Adrenal gland (tissue), 12 donors: Measurements from ENCODE around the gene IGSF5. TPM values are rescaled to one million over a fixed set of nuclear protein-coding genes. Genes with fewer than 3 reads are reported as not detected.

Source experiments
- DNase-seq, 7 donors: peaks; one replicate each; pipeline ENCODE4 v3.0.0-alpha.2; 2019 to 2020
- H3K27ac ChIP-seq, 5 donors: fragments of 200-600 bp; sonication (generic) in 4 of 5; 1 replicate in 3 of 5; 2 replicates in 2 of 5; pipeline versions ENCODE4 v1.5.1 to v1.8.0; 2016 to 2020; ENCODE audit warnings: mild to moderate bottlenecking in 1 of 5
- H3K27me3 ChIP-seq: fragments of 200-600 bp; 2 replicates; pipeline ENCODE4 v1.8.0; 2021
- H3K36me3 ChIP-seq, 2 donors: fragments of 200-600 bp; replicated peaks in 1 of 2; 1 replicate in 1 of 2; 2 replicates in 1 of 2; pipeline versions ENCODE4 v1.5.1 to v1.8.0; 2018 to 2022
- H3K4me1 ChIP-seq, 2 donors: fragments of 200-600 bp; replicated peaks in 1 of 2; 1 replicate in 1 of 2; 2 replicates in 1 of 2; pipeline versions ENCODE4 v1.5.1 to v1.8.0; 2018 to 2021
- H3K4me3 ChIP-seq, 4 donors: fragments of 200-600 bp; sonication (generic) in 3 of 4; one replicate each; pipeline ENCODE4 v1.5.1; 2016 to 2018
- H3K9me3 ChIP-seq, 3 donors: fragments of 200-600 bp; sonication (generic) in 1 of 3; replicated peaks in 1 of 3; 1 replicate in 2 of 3; 2 replicates in 1 of 3; pipeline versions ENCODE4 v1.5.1 to v1.8.0; 2016 to 2021
- POLR2A ChIP-seq, 2 donors: fragments of 450-650 bp; IDR thresholded peaks; one replicate each; pipeline ENCODE4 v1.6.1; 2017; ENCODE audit warnings: antibody characterized with exemption in 2 of 2, mild to moderate bottlenecking in 2 of 2, moderate library complexity in 1 of 2
- WGBS, 4 donors: extraction: QIAGEN DNeasy Blood & Tissue Kit in 2 of 4; methylation state at CpG; one replicate each; pipeline versions ENCODE4 v1.1.5 to v1.1.7; 2013 to 2017; 5-methylcytosine and 5-hydroxymethylcytosine counted together
- intact Hi-C, 2 donors: fragments of 100-400 bp; cut with DNase I; formaldehyde crosslinking; loops; one replicate each; pipeline versions ENCODE4 v1.14.1 to v1.15.0; 2022 to 2023
- polyA plus RNA-seq, 3 donors: library from polyadenylated mRNA; stranded (reverse); fragments of 200-250 nt in 2 of 3; fragments of 350-450 nt in 1 of 3; fragmentation: Illumina TruSeq in 1 of 3; extraction: RNeasy Lipid Tissue Mini Kit (QIAGEN cat#74804) in 1 of 3; gene quantifications; one replicate each; pipeline ENCODE4 v1.2.3, GENCODE V29; 2013 to 2014
- total RNA-seq, 9 donors: library from RNA; depleted of rRNA in 4 of 9; stranded (reverse); fragments of >200 nt in 4 of 9; fragments of 120-200 nt in 1 of 9; fragmentation: NEBNext Ultra II Directional in 1 of 9; extraction: Animal tissue kit (Norgen Biotek cat#: 25700) in 1 of 9; gene quantifications; one replicate each; pipeline versions ENCODE4 v1.1.0 to v1.2.4, GENCODE V29; 2013 to 2023
- TF ChIP-seq, protein P1 (sequence below), 6 experiments: fragments of 450-650 bp in 4 of 6; fragments of 200-600 bp in 2 of 6; sonication (generic) in 1 of 6; IDR thresholded peaks; 1 replicate in 5 of 6; 2 replicates in 1 of 6; pipeline versions ENCODE4 v1.5.1 to v1.8.0; 2016 to 2021; ENCODE audit warnings: antibody characterized with exemption in 6 of 6, mild to moderate bottlenecking in 2 of 6, moderate library complexity in 1 of 6
- donor health status: healthy with polysubstance abuse.
- donor health status: Bipolar disorder and iron deficiency.
- donor health status: DM: yes; HTN: yes; CAD: no.
- donor health status: DM: no; HTN: no; CAD: no.
- donor health status: DM: no; HTN: no; CAD: no.
- donor health status: DM: yes; HTN: yes; CAD: no.

IGSF5 gene
- total and polyA plus RNA-seq, 12 donors, result 0.12 to 2.7 (median 0.69) TPM; not detected in 1

DNA sequence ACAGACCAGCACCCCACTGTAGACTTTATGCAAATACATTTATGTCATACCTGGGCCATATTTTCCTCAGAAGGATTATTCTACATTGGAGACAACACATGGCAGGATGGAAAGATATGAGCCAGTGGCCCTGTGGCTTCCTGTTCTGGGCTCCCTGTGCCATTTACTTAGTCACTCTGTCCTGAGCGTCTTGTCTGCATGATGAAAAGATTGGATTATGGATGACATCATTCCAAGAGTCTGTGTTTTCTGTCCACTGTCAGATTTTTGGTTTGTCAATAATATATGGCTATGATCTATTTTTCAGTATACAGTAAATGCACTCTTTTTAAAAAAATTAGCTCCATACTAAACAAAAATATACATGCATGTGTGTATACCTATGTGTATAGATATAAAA lies 30.8 kb downstream of the IGSF5 start:
- H3K4me1 ChIP-seq, result no peaks in the 10 kb centered on the region
- 50 to 72% (median 69%) methylated on average over 1 of the region's 1 CpG for WGBS, 4 donors
- TF ChIP-seq POLR2A (IDR thresholded peaks at IDR 0.05), result no peak
- TF ChIP-seq, protein P1, sequence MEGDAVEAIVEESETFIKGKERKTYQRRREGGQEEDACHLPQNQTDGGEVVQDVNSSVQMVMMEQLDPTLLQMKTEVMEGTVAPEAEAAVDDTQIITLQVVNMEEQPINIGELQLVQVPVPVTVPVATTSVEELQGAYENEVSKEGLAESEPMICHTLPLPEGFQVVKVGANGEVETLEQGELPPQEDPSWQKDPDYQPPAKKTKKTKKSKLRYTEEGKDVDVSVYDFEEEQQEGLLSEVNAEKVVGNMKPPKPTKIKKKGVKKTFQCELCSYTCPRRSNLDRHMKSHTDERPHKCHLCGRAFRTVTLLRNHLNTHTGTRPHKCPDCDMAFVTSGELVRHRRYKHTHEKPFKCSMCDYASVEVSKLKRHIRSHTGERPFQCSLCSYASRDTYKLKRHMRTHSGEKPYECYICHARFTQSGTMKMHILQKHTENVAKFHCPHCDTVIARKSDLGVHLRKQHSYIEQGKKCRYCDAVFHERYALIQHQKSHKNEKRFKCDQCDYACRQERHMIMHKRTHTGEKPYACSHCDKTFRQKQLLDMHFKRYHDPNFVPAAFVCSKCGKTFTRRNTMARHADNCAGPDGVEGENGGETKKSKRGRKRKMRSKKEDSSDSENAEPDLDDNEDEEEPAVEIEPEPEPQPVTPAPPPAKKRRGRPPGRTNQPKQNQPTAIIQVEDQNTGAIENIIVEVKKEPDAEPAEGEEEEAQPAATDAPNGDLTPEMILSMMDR (IDR thresholded peaks at IDR 0.05), result no peak
- no peak overlapping the region for H3K4me3 ChIP-seq
- DNase-seq, result no peak
- no peaks in the 10 kb centered on the region for H3K36me3 ChIP-seq
- no peak overlapping the region for H3K27ac ChIP-seq
- no peaks in the 10 kb centered on the region for H3K27me3 ChIP-seq
- intact Hi-C loops, result no loop called here
- no peaks in the 10 kb centered on the region for H3K9me3 ChIP-seq

DNA sequence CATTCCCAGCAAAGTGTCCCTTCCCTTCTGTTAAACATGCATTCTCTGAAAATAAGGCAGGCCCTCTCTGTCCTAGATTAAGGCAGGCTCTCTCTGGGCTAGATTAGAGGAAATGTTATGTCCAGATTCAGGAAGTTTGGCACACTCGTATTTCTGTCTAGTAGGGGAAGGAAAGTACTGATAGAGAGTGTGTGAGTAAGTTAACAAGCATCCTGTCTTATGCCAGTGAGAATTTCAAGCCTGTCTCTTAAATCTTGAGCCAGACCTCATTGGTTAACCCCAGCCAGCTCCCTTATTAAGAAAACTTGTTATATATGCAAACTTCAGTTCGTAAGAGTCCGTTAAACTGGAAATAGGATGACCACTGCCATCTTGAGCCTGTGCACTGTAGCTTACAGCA lies 31.6 kb downstream of the IGSF5 start:
- TF ChIP-seq POLR2A (IDR thresholded peaks at IDR 0.05), result no peak
- TF ChIP-seq, protein P1 (IDR thresholded peaks at IDR 0.05), result no peak
- H3K4me3 ChIP-seq, result no peak overlapping the region
- H3K9me3 ChIP-seq, result no peaks in the 10 kb centered on the region
- no peak for DNase-seq
- WGBS, 4 donors, result 23 to 45% (median 32%) methylated on average over 2 to 3 of the region's 3 CpGs
- H3K27me3 ChIP-seq, result no peaks in the 10 kb centered on the region
- no peaks in the 10 kb centered on the region for H3K36me3 ChIP-seq
- intact Hi-C loops, result no loop called here
- no peak overlapping the region for H3K27ac ChIP-seq
- no peaks in the 10 kb centered on the region for H3K4me1 ChIP-seq

DNA sequence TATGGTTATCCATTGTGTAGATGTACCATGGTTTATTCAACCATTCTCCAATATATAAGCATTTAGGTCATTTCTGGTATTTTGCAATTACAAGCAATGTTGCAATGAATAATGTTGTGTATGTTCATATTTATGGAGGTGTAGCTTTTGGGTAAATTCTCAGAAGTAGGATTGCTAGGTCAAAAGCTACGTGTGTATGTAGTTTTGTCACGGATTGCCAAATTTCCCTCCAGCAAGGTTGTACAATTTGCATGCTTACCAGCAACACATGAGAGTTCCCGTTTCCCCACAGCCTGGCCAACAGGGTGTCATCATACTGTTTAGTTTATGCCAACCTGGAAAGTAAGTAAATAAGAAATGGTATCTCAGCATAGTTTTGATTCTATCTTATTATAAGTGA lies 36.3 kb downstream of the IGSF5 start:
- H3K4me1 ChIP-seq, result no peaks in the 10 kb centered on the region
- DNase-seq, result no peak
- H3K36me3 ChIP-seq, result no peaks in the 10 kb centered on the region
- H3K9me3 ChIP-seq, result no peaks in the 10 kb centered on the region
- intact Hi-C loops, result loop anchor here in 1 of 2 donors (10.0 kb wide), 1 partner anchor 343 kb away; no protein-coding TSS in a partner anchor
- no peak overlapping the region for H3K27ac ChIP-seq
- WGBS, 4 donors, result 74 to 87% (median 83%) methylated on average over 3 of the region's 3 CpGs
- TF ChIP-seq, protein P1 (IDR thresholded peaks at IDR 0.05), result no peak
- no peak for TF ChIP-seq POLR2A (IDR thresholded peaks at IDR 0.05)
- no peaks in the 10 kb centered on the region for H3K27me3 ChIP-seq
- no peak overlapping the region for H3K4me3 ChIP-seq

DNA sequence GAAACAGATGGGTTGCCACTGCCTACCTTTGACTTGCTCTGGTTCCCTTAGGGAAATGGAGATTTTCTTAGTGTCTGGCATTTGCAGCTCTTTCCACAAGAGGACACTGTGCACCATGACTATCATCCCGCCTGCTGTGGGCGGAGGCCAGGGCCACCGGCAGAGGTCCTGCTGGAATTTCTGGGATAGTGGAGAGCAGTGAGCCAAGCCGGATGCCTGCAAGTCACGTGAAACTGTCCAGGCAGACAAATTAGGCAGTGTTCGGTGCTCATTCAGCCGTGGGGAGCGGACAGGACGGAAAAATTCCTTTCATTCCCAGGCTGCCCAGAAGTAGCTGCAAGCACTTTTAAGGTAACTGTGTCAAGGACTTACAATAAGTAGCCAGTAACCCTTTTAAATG lies 43.4 kb downstream of the IGSF5 start:
- Histone ChIP-seq H3K4me3 (peak overlapping the region in 1 of 4 donors; percentile 21), H3K27ac (peak overlapping the region in 1 of 5 donors; percentile 27), H3K9me3 (no peaks in the 10 kb centered on the region), H3K4me1 (peaks cover 0 to 11% of the 10 kb centered on the region in 2 donors), H3K36me3 (no peaks in the 10 kb centered on the region), H3K27me3 (no peaks in the 10 kb centered on the region)
- peak in 1 of 2 donors; percentile 25 for TF ChIP-seq POLR2A (IDR thresholded peaks at IDR 0.05)
- TF ChIP-seq, protein P1 (IDR thresholded peaks at IDR 0.05), result peak; percentile 75 to 99 (median 97)
- intact Hi-C loops, result loop anchor here (5.0 to 10.0 kb wide), 2 partner anchors 334 to 336 kb away; no protein-coding TSS in a partner anchor
- DNase-seq, result peak; percentile 80 to 95 (median 92)
- 9 to 15% (median 12%) methylated on average over 8 to 9 of the region's 9 CpGs for WGBS, 4 donors
